Large intestine (tissue), 12 donors: ENCODE measurements around the gene ADORA3. TPM values are rescaled to one million over a fixed set of nuclear protein-coding genes. Genes with fewer than 3 reads are reported as not detected.
A peak's percentile ranks its signal among the peaks of the same experiment; 100 is the strongest.
"Not testable (repeated sequence)": the region's sequence is repeated elsewhere in the genome, so short reads cannot be mapped to it uniquely, and the experiment has no call there.

Experiments
- DNase-seq, 2 donors: peaks; one replicate each; pipeline versions ENCODE4 v3.0.0 to v3.0.0-alpha.2; 2013
- H3K27ac ChIP-seq: one replicate; pipeline ENCODE4 v1.5.1; 2013; ENCODE audit warnings: low read length
- H3K27me3 ChIP-seq: 2 replicates; pipeline ENCODE4 v1.6.1; 2013; ENCODE audit warnings: low read length; ENCODE audit not compliant: control insufficient read depth, insufficient read depth
- H3K36me3 ChIP-seq: 2 replicates; pipeline ENCODE4 v1.6.1; 2013; ENCODE audit warnings: low read length; ENCODE audit not compliant: control insufficient read depth, insufficient read depth
- H3K4me1 ChIP-seq: one replicate; pipeline ENCODE4 v1.6.1; 2013; ENCODE audit warnings: low read length; ENCODE audit not compliant: control insufficient read depth, insufficient read depth
- H3K4me3 ChIP-seq: one replicate; pipeline ENCODE4 v1.5.1; 2013; ENCODE audit warnings: low read length
- H3K9me3 ChIP-seq: one replicate; pipeline ENCODE4 v1.6.1; 2013; ENCODE audit warnings: mild to moderate bottlenecking, low read depth, low read length, moderate library complexity; ENCODE audit not compliant: control insufficient read depth
- WGBS: methylation state at CpG from one replicate; pipeline ENCODE4 v1.1.5; 2013; ENCODE audit warnings: low lambda C conversion rate; ENCODE audit not compliant: insufficient coverage; 5-methylcytosine and 5-hydroxymethylcytosine counted together
- long read RNA-seq, 11 donors: transcript quantifications; one replicate each; lab custom pipeline, GENCODE V29; 2026
- polyA plus RNA-seq: library from polyadenylated mRNA; unstranded; fragments of 120-200 nt; gene quantifications from one replicate; pipeline ENCODE4 v1.2.1, GENCODE V29; 2013

Gene ADORA3
- polyA plus RNA-seq, result 2.9 TPM
- long read RNA-seq, donor 1, partial matches to known transcripts, result 0 of 1 reads
- long read RNA-seq, donor 1, other reads (novel, unspliced or antisense), result 0 of 1 reads
- long read RNA-seq, donor 2, partial matches to known transcripts, result 0 of 2 reads
- long read RNA-seq, donor 2, other reads (novel, unspliced or antisense), result 0 of 2 reads
- long read RNA-seq, donor 3, result 0 reads
- long read RNA-seq, donor 4, result 0 reads
- long read RNA-seq, donor 5, result 0 reads
- long read RNA-seq, donor 6, partial matches to known transcripts, result 0 of 1 reads
- long read RNA-seq, donor 6, other reads (novel, unspliced or antisense), result 0 of 1 reads
- long read RNA-seq, donor 7, partial matches to known transcripts, result 0 of 1 reads
- long read RNA-seq, donor 7, other reads (novel, unspliced or antisense), result 0 of 1 reads
- long read RNA-seq, donor 8, partial matches to known transcripts, result 0 of 1 reads
- long read RNA-seq, donor 8, other reads (novel, unspliced or antisense), result 0 of 1 reads
- long read RNA-seq, donor 9, partial matches to known transcripts, result 0 of 1 reads
- long read RNA-seq, donor 9, other reads (novel, unspliced or antisense), result 0 of 1 reads
- long read RNA-seq, donor 10, result 0 reads
- long read RNA-seq, donor 11, partial matches to known transcripts, result 0 of 3 reads
- long read RNA-seq, donor 11, other reads (novel, unspliced or antisense), result 0 of 3 reads

DNA sequence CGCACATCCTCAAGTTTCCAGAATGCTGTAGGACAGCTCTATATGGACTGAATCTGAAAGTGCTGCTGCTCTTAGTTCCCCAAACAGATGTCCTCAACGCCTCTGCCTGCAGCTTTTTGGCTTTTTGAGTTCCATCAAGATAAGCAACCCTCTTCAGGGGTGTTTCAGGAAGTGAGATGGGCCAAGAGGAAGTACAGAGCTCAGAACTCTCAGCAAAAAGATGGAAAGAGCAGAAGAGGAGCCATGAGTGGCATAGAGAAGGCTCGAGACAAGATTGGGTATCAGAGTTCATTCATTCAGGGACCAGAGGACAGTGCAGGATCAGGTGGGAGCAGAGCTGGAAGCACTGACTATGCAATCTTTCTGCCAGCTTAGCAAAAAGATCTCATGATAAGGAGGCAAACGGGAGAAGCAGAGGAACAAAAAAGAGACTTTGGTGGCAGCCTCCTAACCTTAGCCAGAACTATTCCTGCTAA is at the start of gene ADORA3, which contains the start of gene TMIGD3:
TSS of gene ADORA3 (minus strand) at position 49 of the 476 bp plus-strand sequence. CDS start 279 bp downstream, outside the sequence.
TSS of gene TMIGD3 (minus strand) at position 49 of the 476 bp plus-strand sequence. CDS start 279 bp downstream, outside the sequence.
- Histone ChIP-seq H3K27me3 (no peaks in the 10 kb centered on the region), H3K27ac (no peak within 1 kb of the TSS), H3K4me1 (peaks cover 13% of the 10 kb centered on the region), H3K9me3 (no peaks in the 10 kb centered on the region), H3K4me3 (no peak within 1 kb of the TSS), H3K36me3 (no peaks in the 10 kb centered on the region)
- no peak for DNase-seq
- no CpG with 5 or more reads among the region's 4 CpGs for WGBS

- Histone ChIP-seq H3K9me3 (no peaks in the 10 kb centered on the region), H3K4me3 (no peak overlapping the region), H3K36me3 (no peaks in the 10 kb centered on the region), H3K27me3 (no peaks in the 10 kb centered on the region), H3K27ac (no peak overlapping the region), H3K4me1 (peaks cover 12% of the 10 kb centered on the region)
- DNase-seq, result peak in 1 of 2 donors; percentile 19
- 87% methylated on average over 3 of the region's 3 CpGs for WGBS
Measured at GRCh38 chr1:111553196-111553595, 49.8 kb upstream of the ADORA3 start.

GRCh38 chr1:111552587-111552986 is 49.2 kb upstream of the ADORA3 start:
- Histone ChIP-seq H3K27me3 (no peaks in the 10 kb centered on the region), H3K27ac (peak overlapping the region; percentile 49), H3K4me3 (no peak overlapping the region), H3K4me1 (peaks cover 12% of the 10 kb centered on the region), H3K9me3 (no peaks in the 10 kb centered on the region), H3K36me3 (no peaks in the 10 kb centered on the region)
- no peak for DNase-seq

- peaks cover 12% of the 10 kb centered on the region for H3K4me1 ChIP-seq
- H3K9me3 ChIP-seq, result no peaks in the 10 kb centered on the region
- 20% methylated on average over 1 of the region's 8 CpGs for WGBS
- H3K27me3 ChIP-seq, result no peaks in the 10 kb centered on the region
- no peak overlapping the region for H3K4me3 ChIP-seq
- no peaks in the 10 kb centered on the region for H3K36me3 ChIP-seq
- peak overlapping the region; percentile 65 for H3K27ac ChIP-seq
- peak; percentile 76 to 90 for DNase-seq
Measured at GRCh38 chr1:111551623-111552411, 48.4 kb upstream of the ADORA3 start.

GRCh38 chr1:111547786-111548185 is 44.4 kb upstream of the ADORA3 start:
- H3K4me3 ChIP-seq, H3K36me3 ChIP-seq, H3K27me3 ChIP-seq, DNase-seq, H3K9me3 ChIP-seq, H3K27ac ChIP-seq: not testable (repeated sequence)
- no CpG with 5 or more reads among the region's 1 CpG for WGBS
- peaks cover 10% of the 10 kb centered on the region for H3K4me1 ChIP-seq

DNA sequence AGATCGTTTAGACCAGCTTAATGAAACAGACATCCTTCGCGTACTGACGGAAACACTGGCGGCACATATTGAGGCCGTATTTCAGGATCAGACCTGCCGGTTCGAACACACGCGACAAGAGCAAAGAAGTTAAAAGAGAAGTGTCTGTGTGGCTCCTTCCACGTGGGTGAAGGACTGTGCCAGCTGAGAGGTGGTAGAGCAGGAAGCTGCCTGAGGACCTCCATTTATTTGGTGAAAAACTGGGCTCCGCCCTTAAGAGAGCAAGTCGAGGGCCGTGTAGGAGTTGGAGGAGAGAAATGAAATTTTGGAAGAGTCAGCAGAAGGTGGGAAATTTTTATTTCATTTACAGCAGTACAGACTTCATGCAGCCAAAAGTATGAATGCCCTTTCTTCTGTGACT is 38.8 kb upstream of the ADORA3 start:
- Histone ChIP-seq H3K4me3 (no peak overlapping the region), H3K36me3 (no peaks in the 10 kb centered on the region), H3K27ac (no peak overlapping the region), H3K27me3 (no peaks in the 10 kb centered on the region), H3K4me1 (peaks cover 8% of the 10 kb centered on the region), H3K9me3 (peaks cover 2% of the 10 kb centered on the region)
- DNase-seq, result no peak
- 89% methylated on average over 4 of the region's 14 CpGs for WGBS

- WGBS, result 67% methylated on average over 1 of the region's 4 CpGs
- Histone ChIP-seq H3K4me1 (peaks cover 11% of the 10 kb centered on the region), H3K9me3 (peaks cover 2% of the 10 kb centered on the region), H3K4me3 (no peak overlapping the region), H3K27me3 (no peaks in the 10 kb centered on the region), H3K27ac (no peak overlapping the region), H3K36me3 (no peaks in the 10 kb centered on the region)
- no peak for DNase-seq
Measured at GRCh38 chr1:111541721-111542120, 38.3 kb upstream of the ADORA3 start.

GRCh38 chr1:111540928-111541327 is 37.5 kb upstream of the ADORA3 start:
- Histone ChIP-seq H3K4me1 (peaks cover 17% of the 10 kb centered on the region), H3K27me3 (no peaks in the 10 kb centered on the region), H3K4me3 (no peak overlapping the region), H3K9me3 (peaks cover 2% of the 10 kb centered on the region), H3K27ac (no peak overlapping the region), H3K36me3 (no peaks in the 10 kb centered on the region)
- 100% methylated on average over 3 of the region's 3 CpGs for WGBS
- no peak for DNase-seq

DNA sequence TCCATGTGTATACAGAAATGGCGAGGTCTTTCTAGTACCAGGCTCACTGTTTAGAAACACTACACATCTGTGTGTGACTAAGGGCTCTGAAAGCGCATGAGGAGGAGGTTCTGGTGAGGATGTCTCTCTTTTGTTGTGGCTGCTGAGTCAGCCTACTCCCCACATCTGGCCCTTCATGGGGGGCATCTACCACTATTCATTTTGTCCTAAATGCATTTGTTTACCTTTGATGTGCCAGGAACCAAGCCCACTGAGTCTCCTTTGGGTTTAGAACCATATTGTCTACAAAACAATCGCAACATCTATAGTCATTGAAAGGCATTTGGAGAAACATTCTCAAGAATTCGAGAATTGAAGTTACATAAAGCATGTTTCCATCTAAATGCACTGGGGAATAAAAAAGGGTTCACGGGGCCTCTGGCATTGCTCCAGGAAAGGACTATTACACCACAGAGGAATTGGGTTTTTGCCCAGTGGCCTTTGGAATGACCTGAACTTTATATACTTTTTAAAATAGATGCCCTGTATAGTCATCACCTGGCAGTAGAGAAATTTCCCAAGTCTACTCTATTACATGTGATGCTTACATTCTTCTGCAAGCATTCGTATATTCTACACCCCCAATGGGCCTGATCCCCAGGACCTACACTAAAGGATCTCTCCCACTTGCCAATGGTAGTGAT is 35.1 kb upstream of the ADORA3 start:
- WGBS, result 60% methylated on average over 1 of the region's 6 CpGs
- H3K27ac ChIP-seq, result peak overlapping the region; percentile 9
- no peaks in the 10 kb centered on the region for H3K36me3 ChIP-seq
- H3K27me3 ChIP-seq, result no peaks in the 10 kb centered on the region
- DNase-seq, result peak in 1 of 2 donors; percentile 85
- H3K4me1 ChIP-seq, result peaks cover 34% of the 10 kb centered on the region
- no peak overlapping the region for H3K4me3 ChIP-seq
- H3K9me3 ChIP-seq, result peaks cover under 1% of the 10 kb centered on the region
